ENCODE measurements around the gene XYLT1.

Gene XYLT1

GRCh38 chr16:17377360-17378324, 93.1 kb downstream of the XYLT1 start:
- TF ChIP-seq JUND (IDR thresholded peaks at IDR 0.05; ENCODE audit: low read depth), result no peak
- no peak for DNase-seq (ENCODE audit: low read depth in 1 of 2, low spot score in 1 of 2)
- in situ Hi-C loops (cut with HindIII; ENCODE audit: low pct_unique_long_range_greater_than_20kb, low sequenced_read_pairs), result no loop called here

- DNase-seq (ENCODE audit: low read depth in 1 of 2, low spot score in 1 of 2), result peak in 1 of 2 experiments; percentile 54
- in situ Hi-C loops (cut with HindIII; ENCODE audit: low pct_unique_long_range_greater_than_20kb, low sequenced_read_pairs), result no loop called here
- no peak for TF ChIP-seq JUND (IDR thresholded peaks at IDR 0.05; ENCODE audit: low read depth)
These were observed 95.1 kb downstream of the XYLT1 start for GRCh38 chr16:17375461-17376304.

GRCh38 chr16:17374668-17375255, 96.0 kb downstream of the XYLT1 start:
- DNase-seq (ENCODE audit: low read depth in 1 of 2, low spot score in 1 of 2), result no peak
- in situ Hi-C loops (cut with HindIII; ENCODE audit: low pct_unique_long_range_greater_than_20kb, low sequenced_read_pairs), result no loop called here
- TF ChIP-seq JUND (IDR thresholded peaks at IDR 0.05; ENCODE audit: low read depth), result no peak

GRCh38 chr16:17373533-17373932, 97.2 kb downstream of the XYLT1 start:
- no peak for TF ChIP-seq JUND (IDR thresholded peaks at IDR 0.05; ENCODE audit: low read depth)
- no peak for DNase-seq (ENCODE audit: low read depth in 1 of 2, low spot score in 1 of 2)
- in situ Hi-C loops (cut with HindIII; ENCODE audit: low pct_unique_long_range_greater_than_20kb, low sequenced_read_pairs), result no loop called here

- TF ChIP-seq JUND (IDR thresholded peaks at IDR 0.05; ENCODE audit: low read depth), result no peak
- DNase-seq (ENCODE audit: low read depth in 1 of 2, low spot score in 1 of 2), result peak in 1 of 2 experiments; percentile 48
- in situ Hi-C loops (cut with HindIII; ENCODE audit: low pct_unique_long_range_greater_than_20kb, low sequenced_read_pairs), result no loop called here
These were observed 98.4 kb downstream of the XYLT1 start for GRCh38 chr16:17372386-17372785.

GRCh38 chr16:17371299-17371698, 99.5 kb downstream of the XYLT1 start:
- DNase-seq (ENCODE audit: low read depth in 1 of 2, low spot score in 1 of 2), result no peak
- in situ Hi-C loops (cut with HindIII; ENCODE audit: low pct_unique_long_range_greater_than_20kb, low sequenced_read_pairs), result no loop called here
- no peak for TF ChIP-seq JUND (IDR thresholded peaks at IDR 0.05; ENCODE audit: low read depth)

GRCh38 chr16:17370731-17371285, 100.0 kb downstream of the XYLT1 start:
- DNase-seq (ENCODE audit: low read depth in 1 of 2, low spot score in 1 of 2), result no peak
- in situ Hi-C loops (cut with HindIII; ENCODE audit: low pct_unique_long_range_greater_than_20kb, low sequenced_read_pairs), result no loop called here
- no peak for TF ChIP-seq JUND (IDR thresholded peaks at IDR 0.05; ENCODE audit: low read depth)

- TF ChIP-seq JUND (IDR thresholded peaks at IDR 0.05; ENCODE audit: low read depth), result no peak
- in situ Hi-C loops (cut with HindIII; ENCODE audit: low pct_unique_long_range_greater_than_20kb, low sequenced_read_pairs), result no loop called here
- no peak for DNase-seq (ENCODE audit: low read depth in 1 of 2, low spot score in 1 of 2)
These were observed 100.5 kb downstream of the XYLT1 start for GRCh38 chr16:17370223-17370707.

GRCh38 chr16:17369421-17370222, 101.1 kb downstream of the XYLT1 start:
- DNase-seq (ENCODE audit: low read depth in 1 of 2, low spot score in 1 of 2), result no peak
- in situ Hi-C loops (cut with HindIII; ENCODE audit: low pct_unique_long_range_greater_than_20kb, low sequenced_read_pairs), result no loop called here

GRCh38 chr16:17368951-17369350, 101.8 kb downstream of the XYLT1 start:
- no peak for TF ChIP-seq JUND (IDR thresholded peaks at IDR 0.05; ENCODE audit: low read depth)
- in situ Hi-C loops (cut with HindIII; ENCODE audit: low pct_unique_long_range_greater_than_20kb, low sequenced_read_pairs), result no loop called here
- DNase-seq (ENCODE audit: low read depth in 1 of 2, low spot score in 1 of 2), result no peak

More at GRCh38 chr16:17369421-17370222, 101.1 kb downstream of the XYLT1 start:
- TF ChIP-seq JUND (IDR thresholded peaks at IDR 0.05; ENCODE audit: low read depth), result no peak

- no peak for TF ChIP-seq JUND (IDR thresholded peaks at IDR 0.05; ENCODE audit: low read depth)
- no peak for DNase-seq (ENCODE audit: low read depth in 1 of 2, low spot score in 1 of 2)
- in situ Hi-C loops (cut with HindIII; ENCODE audit: low pct_unique_long_range_greater_than_20kb, low sequenced_read_pairs), result no loop called here
These were observed 102.3 kb downstream of the XYLT1 start for GRCh38 chr16:17368446-17368845.
